Smooth muscle cell (in vitro differentiated cells): Measurements from ENCODE around the gene CASZ1. TPM values are rescaled to one million over a fixed set of nuclear protein-coding genes. Genes with fewer than 3 reads are reported as not detected.

ENCODE experiments used
- DNase-seq: peaks from one replicate; lab custom pipeline; 2025; ENCODE audit not compliant: unreplicated experiment; lab: John Stamatoyannopoulos, UW
- H2AFZ ChIP-seq: fragments of 200-600 bp; sonication (generic); 2 replicates; pipeline ENCODE4 v1.6.0; 2016; ENCODE audit warnings: antibody characterized with exemption, low read depth, mild to moderate bottlenecking
- H3F3A ChIP-seq: fragments of 200-600 bp; sonication (generic); 2 replicates; pipeline ENCODE4 v1.6.0; 2017; ENCODE audit warnings: antibody characterized with exemption, low read depth
- H3K27ac ChIP-seq: fragments of 200-600 bp; sonication (generic); 2 replicates; pipeline ENCODE4 v1.5.1; 2016; ENCODE audit warnings: low read depth, mild to moderate bottlenecking
- H3K27me3 ChIP-seq: fragments of 200-600 bp; sonication (generic); 2 replicates; pipeline ENCODE4 v1.6.1; 2016; ENCODE audit warnings: low read depth, mild to moderate bottlenecking
- H3K36me3 ChIP-seq: fragments of 200-600 bp; sonication (generic); 2 replicates; pipeline ENCODE4 v1.5.1; 2016; ENCODE audit warnings: low read depth
- H3K4me1 ChIP-seq: fragments of 200-600 bp; sonication (generic); 2 replicates; pipeline ENCODE4 v1.5.1; 2016; ENCODE audit warnings: low read depth
- H3K4me2 ChIP-seq: fragments of 200-600 bp; sonication (generic); 2 replicates; pipeline ENCODE4 v1.6.0; 2016; ENCODE audit warnings: mild to moderate bottlenecking
- H3K4me3 ChIP-seq: fragments of 200-600 bp; sonication (generic); 2 replicates; pipeline ENCODE4 v1.5.1; 2016; ENCODE audit warnings: mild to moderate bottlenecking
- H3K79me2 ChIP-seq: fragments of 200-600 bp; sonication (generic); 2 replicates; pipeline ENCODE4 v1.6.0; 2016; ENCODE audit warnings: low read depth, mild to moderate bottlenecking
- H3K9ac ChIP-seq: fragments of 200-600 bp; sonication (generic); 2 replicates; pipeline ENCODE4 v1.6.0; 2016; ENCODE audit warnings: low read depth
- H3K9me3 ChIP-seq: fragments of 200-600 bp; sonication (generic); replicated peaks from 2 replicates; pipeline ENCODE4 v1.5.1; 2016; ENCODE audit warnings: low read depth
- H4K20me1 ChIP-seq: fragments of 200-600 bp; sonication (generic); 2 replicates; pipeline ENCODE4 v1.6.0; 2016; ENCODE audit warnings: low read depth
- WGBS: methylation state at CpG from one replicate; pipeline ENCODE4 v1.1.7; 2016; ENCODE audit warnings: low lambda C conversion rate; 5-methylcytosine and 5-hydroxymethylcytosine counted together
- polyA plus RNA-seq: library from polyadenylated mRNA; unstranded; fragments of >200 nt; fragmentation: Nextera tagmentation; extraction: Ambion mirVana; gene quantifications from 2 replicates; pipeline ENCODE4 v1.2.1, GENCODE V29; 2016
- total RNA-seq: library from RNA; depleted of rRNA; stranded (reverse); fragments of >200 nt; gene quantifications from 2 replicates; pipeline ENCODE4 v1.2.3, GENCODE V29; 2014
- TF ChIP-seq, protein P1 (sequence below): fragments of 200-600 bp; sonication (generic); IDR thresholded peaks from 2 replicates; pipeline ENCODE4 v1.5.1; 2017; ENCODE audit warnings: borderline replicate concordance, mild to moderate bottlenecking, antibody characterized with exemption; ENCODE audit not compliant: insufficient read depth, poor library complexity, severe bottlenecking

Gene CASZ1
- total and polyA plus RNA-seq, 2 experiments from 2014 or later, result 0.70 to 1.9 TPM

DNA sequence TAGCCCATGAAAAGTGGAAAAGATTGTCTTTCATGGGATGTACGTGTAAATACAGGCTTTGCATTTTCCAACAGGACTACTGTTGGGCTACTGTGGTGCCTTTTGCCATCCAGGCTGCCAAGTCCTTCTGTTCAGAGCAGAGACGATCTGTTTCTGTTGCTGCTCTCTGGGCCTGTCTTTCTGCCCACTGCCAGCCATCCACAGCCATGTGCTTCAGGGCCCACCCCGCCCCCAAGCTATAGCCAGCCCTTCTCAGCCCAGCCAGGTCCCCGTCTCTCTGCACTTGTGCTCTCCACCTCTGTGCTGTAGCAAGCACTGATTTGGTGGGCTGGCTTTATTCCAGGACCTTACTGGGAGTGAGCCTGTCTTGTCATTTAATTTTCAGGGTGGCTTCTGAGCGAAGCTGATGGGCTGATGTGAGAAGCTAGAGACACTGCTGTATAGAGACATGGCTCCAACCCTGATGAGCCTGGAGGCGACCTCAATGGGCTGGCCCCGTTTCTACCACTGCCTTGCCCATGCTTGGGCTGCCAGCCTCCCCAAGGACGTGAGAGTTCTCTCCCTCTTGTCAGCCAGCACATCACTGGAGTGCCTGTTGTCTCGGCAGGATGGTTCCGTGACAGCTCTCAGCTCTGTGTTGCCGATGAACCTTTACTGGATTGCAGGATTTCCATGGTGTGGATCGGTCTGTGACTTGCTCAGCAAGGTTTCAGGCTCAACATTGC, 183.8 kb downstream of the CASZ1 start:
- H3K9me3 ChIP-seq, result no peaks in the 10 kb centered on the region
- no peak overlapping the region for H3K9ac ChIP-seq
- no peaks in the 10 kb centered on the region for H3K36me3 ChIP-seq
- no peak overlapping the region for H3K4me2 ChIP-seq
- no peak overlapping the region for H2AFZ ChIP-seq
- no peak overlapping the region for H3K4me3 ChIP-seq
- DNase-seq, result no peak
- TF ChIP-seq, protein P1, sequence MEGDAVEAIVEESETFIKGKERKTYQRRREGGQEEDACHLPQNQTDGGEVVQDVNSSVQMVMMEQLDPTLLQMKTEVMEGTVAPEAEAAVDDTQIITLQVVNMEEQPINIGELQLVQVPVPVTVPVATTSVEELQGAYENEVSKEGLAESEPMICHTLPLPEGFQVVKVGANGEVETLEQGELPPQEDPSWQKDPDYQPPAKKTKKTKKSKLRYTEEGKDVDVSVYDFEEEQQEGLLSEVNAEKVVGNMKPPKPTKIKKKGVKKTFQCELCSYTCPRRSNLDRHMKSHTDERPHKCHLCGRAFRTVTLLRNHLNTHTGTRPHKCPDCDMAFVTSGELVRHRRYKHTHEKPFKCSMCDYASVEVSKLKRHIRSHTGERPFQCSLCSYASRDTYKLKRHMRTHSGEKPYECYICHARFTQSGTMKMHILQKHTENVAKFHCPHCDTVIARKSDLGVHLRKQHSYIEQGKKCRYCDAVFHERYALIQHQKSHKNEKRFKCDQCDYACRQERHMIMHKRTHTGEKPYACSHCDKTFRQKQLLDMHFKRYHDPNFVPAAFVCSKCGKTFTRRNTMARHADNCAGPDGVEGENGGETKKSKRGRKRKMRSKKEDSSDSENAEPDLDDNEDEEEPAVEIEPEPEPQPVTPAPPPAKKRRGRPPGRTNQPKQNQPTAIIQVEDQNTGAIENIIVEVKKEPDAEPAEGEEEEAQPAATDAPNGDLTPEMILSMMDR, result no peak
- peaks cover 66% of the 10 kb centered on the region for H4K20me1 ChIP-seq
- no peaks in the 10 kb centered on the region for H3K79me2 ChIP-seq
- H3K4me1 ChIP-seq, result no peaks in the 10 kb centered on the region
- WGBS, result 88% methylated on average over 12 of the region's 12 CpGs
- H3K27ac ChIP-seq, result no peak overlapping the region
- H3F3A ChIP-seq, result no peaks in the 10 kb centered on the region
- no peaks in the 10 kb centered on the region for H3K27me3 ChIP-seq

DNA sequence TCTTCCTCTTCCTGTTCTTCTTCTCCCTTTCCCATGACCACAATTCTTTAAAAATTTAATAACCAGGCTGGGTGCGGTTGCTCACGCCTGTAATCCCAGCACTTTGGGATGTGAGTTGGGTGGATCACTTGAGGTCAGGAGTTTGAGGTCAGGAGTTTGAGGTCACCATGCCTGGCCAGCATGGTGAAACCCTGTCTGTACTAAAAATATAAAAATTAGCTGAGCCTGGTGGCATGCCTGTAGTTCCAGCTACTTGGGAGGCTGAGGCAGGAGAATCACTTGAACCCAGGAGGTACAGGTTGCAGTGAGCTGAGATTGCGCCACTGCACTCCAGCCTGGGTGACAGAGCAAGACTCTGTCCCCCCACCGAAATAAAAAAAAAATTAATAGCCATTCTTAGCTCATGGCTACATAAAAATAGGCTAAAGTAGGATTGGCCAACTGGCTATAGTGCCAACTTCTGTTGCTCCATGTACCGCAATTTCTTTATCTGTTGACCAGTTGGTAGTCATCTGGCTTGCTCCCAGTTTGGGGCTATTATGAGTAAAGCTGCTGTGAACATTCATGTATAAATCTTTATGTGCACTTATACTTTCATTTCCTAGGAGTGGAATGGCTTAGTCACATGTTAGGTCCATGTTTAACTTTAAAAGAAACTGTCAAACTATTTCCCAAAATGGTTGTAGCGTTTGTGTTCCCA, 185.4 kb downstream of the CASZ1 start:
- no peaks in the 10 kb centered on the region for H3K9me3 ChIP-seq
- H3K4me1 ChIP-seq, result no peaks in the 10 kb centered on the region
- WGBS, result 98% methylated on average over 6 of the region's 6 CpGs

DNA sequence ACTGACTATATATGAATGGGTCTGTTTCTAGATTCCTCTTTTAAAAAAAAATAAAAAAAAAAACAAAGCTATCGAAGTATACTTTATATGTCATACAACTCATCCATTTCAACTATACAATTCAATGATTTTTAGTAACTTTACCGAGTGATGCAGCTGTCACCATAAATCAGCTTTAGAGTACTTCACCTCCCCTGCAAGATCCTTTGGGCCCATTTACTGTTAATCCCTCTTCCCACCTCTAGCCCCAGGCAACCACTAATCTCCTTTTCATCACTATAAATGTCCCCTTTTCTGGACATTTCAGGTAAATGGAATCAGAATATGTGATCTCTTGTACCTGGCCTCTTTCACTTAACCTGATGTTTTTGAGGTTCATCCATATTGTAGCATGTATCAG, 187.8 kb downstream of the CASZ1 start:
- 89% methylated on average over 2 of the region's 2 CpGs for WGBS
- Histone ChIP-seq H3K36me3 (no peaks in the 10 kb centered on the region), H3K9me3 (no peaks in the 10 kb centered on the region), H3F3A (no peaks in the 10 kb centered on the region), H3K4me2 (no peak overlapping the region), H4K20me1 (peaks cover 56% of the 10 kb centered on the region), H2AFZ (no peak overlapping the region), H3K27ac (no peak overlapping the region), H3K4me1 (no peaks in the 10 kb centered on the region), H3K9ac (no peak overlapping the region), H3K27me3 (no peaks in the 10 kb centered on the region), H3K79me2 (no peaks in the 10 kb centered on the region), H3K4me3 (no peak overlapping the region)
- no peak for DNase-seq
- TF ChIP-seq, protein P1, result no peak

More for the DNA sequence above, 185.4 kb downstream of the CASZ1 start:
- TF ChIP-seq, protein P1, result no peak
- no peaks in the 10 kb centered on the region for H3K27me3 ChIP-seq
- peaks cover 72% of the 10 kb centered on the region for H4K20me1 ChIP-seq
- H3K36me3 ChIP-seq, result no peaks in the 10 kb centered on the region
- no peak overlapping the region for H3K9ac ChIP-seq
- no peak overlapping the region for H3K27ac ChIP-seq
- no peak overlapping the region for H3K4me3 ChIP-seq
- no peaks in the 10 kb centered on the region for H3K79me2 ChIP-seq
- H2AFZ ChIP-seq, result no peak overlapping the region
- no peak for DNase-seq
- H3K4me2 ChIP-seq, result no peak overlapping the region
- H3F3A ChIP-seq, result no peaks in the 10 kb centered on the region
